NCI-H2227 (cell line): Measurements from ENCODE around the gene LCN6.
A peak's percentile ranks its signal among the peaks of the same experiment; 100 is the strongest.

Source experiments
- DNase-seq: peaks from one replicate; lab custom pipeline; 2025; ENCODE audit not compliant: unreplicated experiment; lab: John Stamatoyannopoulos, UW

The LCN6 gene

DNA sequence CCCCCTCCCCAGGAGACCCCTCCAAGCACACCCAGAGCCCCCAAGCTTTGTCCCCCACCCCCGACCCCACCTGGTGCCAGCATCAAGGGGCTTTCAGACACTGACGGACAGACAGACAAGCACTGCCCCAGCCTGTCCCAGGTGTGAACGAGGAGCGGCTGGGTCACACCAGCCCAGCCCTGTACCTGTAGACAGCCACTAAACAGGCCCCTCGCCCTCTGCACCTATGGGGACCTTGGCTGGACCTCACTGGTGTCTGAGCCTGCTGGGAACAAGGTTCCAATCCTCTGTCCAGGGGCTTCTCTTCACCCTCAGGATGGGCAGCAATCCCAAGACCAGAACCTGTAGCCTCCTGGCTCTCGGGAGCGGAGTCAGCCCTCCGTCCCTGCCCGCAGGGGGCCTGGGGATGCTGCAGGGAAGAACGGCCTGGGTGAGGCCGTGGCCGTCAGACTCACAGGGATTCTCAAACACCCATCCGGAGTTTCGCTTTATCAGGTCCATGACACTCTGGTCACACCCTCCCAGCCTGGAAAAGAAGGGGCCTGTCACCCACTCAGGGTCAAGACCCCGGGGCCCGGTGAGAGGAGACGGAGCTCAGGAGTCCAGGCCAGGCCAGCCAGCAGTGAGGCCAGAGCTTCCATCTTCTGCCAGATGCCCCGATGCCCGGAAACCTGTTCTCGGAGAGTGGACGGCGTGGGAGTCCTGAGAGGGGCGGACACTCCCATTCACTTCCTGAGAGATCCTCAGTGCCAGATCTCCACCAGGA lies 2.8 kb downstream of the LCN6 start:
- DNase-seq = no peak

DNA sequence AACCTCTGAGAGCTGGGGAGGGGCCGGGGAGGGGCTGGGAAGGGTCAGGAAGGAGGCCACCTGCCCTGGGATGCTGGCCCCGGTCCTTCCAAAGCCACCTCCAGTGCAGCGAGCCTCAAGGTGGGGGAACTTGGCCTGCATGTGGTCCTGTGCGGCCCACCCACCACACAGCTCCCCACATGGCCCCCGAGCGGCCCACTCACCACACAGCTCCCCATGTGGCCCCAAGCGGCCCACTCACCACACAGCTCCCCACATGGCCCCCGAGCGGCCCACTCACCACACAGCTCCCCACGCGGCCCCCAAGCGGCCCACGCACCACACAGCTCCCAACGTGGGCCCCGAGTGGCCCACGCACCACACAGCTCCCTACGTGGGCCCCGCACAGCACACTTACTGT lies 3.6 kb downstream of the LCN6 start:
- DNase-seq = no peak

DNA sequence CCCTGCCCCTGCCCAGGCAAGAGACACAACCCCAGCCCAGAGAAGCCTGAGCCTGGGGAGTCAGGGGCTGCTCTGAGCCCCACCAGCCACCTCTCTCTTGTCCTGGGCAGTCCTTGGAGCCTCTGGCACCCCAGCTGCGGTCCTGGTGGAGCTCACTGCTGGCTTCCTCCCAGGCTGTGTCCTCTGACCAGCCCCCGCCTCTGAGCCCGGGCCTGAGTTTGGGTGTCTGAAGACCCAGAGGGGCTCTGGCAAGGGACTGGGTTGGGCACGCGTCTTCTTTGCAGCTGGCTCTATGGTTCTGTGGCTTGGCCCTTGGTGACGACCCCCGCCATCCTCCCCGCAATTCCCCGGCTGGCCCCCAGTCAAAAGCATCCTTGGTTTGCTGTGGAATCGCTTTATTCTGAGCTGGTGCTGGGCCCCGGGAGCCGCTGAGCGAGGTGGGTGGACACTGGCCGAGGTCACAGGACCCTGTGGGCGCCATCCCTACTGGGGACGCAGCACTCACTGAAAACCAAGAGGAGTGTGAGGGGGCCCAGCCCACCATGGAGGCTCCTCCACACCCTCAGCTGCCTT lies 4.6 kb downstream of the LCN6 start:
- no peak for DNase-seq

DNA sequence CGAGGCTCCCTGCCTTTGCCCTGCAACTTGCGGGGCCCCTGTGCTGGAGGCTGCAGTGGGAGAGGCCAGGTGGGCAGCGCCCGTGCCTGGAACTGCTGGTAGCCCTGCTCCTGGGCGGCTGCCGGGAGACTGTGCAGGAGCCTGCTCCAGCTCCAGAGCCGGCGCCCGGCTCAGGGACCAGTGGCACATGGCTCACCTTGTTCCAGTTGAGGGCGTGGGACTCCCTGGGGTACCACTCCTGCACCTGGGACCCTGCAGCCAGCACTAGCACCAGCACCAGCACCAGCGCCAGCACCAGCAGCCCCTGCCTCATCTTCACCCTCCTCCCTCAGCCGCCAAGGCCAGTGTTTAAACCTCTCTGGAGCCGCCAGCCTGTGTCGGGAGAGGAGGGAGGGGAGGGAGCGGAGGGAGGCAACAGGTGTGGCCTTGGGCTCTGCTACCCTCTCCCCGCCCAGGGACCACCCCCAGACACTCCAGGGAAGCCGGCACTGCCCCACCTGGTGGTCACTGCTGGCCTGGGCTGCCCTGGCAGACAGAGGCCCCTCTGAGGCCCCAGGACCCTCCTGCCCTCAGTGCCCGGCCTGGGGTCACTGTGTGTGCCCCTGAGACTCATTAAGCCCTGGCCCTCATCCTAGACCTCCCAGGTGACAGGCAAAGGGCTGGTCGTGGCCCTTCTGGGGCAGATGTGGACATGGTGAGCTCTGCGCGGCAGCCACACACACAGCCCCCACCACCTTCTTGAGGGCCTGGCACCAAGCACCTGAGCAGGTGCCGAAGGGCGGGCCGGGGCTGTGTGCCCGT lies 5.5 kb downstream of the LCN6 start, which contains the start of gene LCN10:
Gene LCN10 (minus strand): TSS at position 350 of the 801 bp plus-strand sequence. CDS start 37 bp downstream, at position 313.
- peak; percentile 16 for DNase-seq

GRCh38 chr9:136741883-136742571 lies 6.3 kb downstream of the LCN6 start:
- DNase-seq = no peak

DNA sequence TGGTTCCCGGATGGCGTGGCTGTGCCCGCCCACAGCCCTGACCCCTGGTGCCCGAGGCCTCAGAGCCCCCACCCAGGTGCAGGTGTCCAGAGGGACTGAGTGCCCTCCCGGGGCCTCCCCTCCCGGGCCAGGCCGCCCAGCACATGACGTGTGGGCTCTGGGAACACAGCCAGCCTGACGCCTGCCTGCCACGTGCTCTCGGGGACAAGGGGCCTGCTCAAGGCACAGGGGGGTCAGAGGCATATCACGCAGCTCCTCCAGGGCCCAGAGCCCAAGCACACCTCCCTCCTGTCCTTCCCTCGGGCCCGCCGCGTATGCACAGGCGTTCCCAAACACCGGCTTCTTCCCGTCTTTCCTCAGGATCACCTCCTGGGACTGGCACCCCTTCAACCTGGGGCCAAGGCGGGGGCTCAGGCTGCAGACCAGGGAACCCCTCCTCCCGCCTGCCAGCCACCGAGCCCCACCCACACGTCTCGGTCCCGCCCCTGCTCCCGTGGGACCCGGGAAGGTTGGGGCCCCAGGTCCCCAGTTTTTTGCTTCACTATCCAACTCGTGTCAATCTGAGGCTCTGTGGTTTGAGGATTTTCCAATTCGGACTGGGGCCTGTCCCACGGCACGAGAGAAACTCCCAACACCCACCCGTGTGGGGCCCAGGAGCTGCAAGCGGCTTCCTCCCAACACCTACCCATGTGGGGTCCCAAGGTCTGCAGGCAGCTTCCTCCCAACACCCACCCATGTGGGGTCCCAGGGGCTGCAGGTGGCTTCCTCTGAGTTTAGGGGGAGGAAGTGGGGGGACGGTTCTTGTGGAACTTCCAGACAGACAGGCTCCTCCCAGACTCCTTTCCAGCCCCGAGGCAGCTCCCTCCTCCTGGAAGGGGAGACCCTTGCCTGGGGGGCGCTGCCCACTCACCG lies 7.1 kb downstream of the LCN6 start:
- DNase-seq = no peak

GRCh38 chr9:136740491-136740890 lies 7.8 kb downstream of the LCN6 start:
- DNase-seq = no peak

- DNase-seq = no peak
Observed at GRCh38 chr9:136740069-136740468, 8.3 kb downstream of the LCN6 start.

DNA sequence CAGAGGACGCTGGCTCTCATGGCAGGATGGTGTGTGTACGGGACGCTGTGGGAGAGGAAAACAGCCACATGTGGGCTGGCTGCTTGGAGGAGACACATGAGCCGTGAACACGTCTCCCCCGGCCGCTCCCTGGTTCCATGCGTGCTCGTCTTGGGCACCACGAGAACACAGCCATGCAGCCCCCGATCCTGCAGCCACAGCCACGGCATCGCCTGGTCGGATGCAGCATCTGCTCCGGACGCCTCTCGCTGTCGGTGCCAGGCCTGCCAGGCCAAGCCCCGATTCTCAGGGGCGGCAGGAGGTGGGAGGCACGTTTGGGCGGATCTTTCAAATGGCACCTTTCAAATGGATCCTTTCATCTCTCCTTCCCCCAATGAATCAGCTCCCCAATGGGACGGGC lies 8.8 kb downstream of the LCN6 start:
- no peak for DNase-seq

DNA sequence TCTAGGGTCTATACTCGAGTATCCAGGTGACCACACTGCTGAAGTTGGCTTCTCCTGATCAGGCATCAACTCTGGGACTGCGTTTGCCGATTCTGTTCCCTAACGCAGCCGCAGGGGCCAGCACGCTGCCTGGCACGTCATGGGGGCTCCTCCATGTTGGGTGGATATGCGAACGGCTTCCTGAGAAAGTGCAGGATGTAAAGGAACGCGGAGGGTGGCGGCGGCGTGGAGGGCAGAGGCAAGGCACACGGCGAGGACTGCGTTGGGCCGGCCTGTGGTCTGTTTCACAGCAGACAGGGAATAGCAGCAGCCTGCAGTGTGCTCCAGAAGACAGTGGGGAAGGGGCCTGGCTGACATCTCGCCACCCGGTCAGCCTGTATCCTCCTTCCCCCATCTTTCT lies 9.4 kb downstream of the LCN6 start:
- DNase-seq = no peak

DNA sequence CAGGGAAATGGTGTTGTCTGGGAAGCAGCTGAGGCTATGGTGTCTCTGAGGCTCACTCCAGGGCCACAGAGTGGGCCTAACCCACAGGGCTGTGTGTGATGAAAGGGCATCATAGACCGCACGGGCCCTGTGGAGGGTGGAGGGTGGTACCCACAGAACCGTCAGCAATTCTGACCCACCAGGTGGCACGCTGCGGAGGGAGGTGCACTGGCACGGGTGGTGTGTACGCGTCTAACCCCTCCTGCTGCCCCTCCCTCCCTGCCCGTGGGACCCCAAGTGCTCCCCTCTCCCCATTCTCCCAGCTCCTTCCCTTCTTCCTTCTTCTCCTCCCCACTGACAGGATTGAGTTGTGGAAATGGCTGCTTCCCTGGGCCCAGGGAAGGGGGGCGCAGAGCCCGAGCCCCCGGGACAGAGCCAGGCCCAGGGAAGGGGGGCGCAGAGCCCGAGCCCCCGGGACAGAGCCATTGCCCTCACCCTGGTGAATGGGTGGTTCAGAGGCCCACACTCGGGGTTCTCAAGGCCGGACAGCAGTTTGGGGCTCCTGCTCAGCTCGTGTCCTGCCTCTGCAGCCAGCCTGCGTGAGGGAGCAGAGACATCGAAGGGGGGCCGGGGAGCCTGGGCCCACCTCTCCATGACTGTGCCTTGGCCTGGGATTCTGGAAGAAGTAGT lies 12.4 kb downstream of the LCN6 start:
- DNase-seq = no peak

- DNase-seq = no peak
Observed at GRCh38 chr9:136734837-136735496, 13.4 kb downstream of the LCN6 start.

DNA sequence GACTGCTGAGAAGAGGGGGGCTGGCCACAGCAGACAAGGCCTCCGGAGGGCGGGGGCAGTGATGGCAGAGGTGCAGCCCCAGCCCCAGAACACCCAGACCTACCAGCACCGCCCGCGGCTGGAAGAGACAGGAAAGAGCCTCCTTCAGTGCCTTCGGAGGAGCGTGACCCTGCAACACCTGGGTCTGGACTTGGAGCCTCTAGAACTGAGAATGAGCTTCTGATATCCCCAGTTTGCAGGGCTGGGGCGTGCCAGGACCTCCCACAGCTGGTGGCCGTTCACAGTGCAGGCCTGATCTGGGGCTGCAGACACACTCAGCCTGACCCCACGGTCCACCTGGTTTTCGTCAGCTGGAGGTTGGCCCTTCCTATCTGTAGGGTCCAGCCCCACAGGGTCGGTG lies 14.7 kb downstream of the LCN6 start:
- DNase-seq = no peak

DNA sequence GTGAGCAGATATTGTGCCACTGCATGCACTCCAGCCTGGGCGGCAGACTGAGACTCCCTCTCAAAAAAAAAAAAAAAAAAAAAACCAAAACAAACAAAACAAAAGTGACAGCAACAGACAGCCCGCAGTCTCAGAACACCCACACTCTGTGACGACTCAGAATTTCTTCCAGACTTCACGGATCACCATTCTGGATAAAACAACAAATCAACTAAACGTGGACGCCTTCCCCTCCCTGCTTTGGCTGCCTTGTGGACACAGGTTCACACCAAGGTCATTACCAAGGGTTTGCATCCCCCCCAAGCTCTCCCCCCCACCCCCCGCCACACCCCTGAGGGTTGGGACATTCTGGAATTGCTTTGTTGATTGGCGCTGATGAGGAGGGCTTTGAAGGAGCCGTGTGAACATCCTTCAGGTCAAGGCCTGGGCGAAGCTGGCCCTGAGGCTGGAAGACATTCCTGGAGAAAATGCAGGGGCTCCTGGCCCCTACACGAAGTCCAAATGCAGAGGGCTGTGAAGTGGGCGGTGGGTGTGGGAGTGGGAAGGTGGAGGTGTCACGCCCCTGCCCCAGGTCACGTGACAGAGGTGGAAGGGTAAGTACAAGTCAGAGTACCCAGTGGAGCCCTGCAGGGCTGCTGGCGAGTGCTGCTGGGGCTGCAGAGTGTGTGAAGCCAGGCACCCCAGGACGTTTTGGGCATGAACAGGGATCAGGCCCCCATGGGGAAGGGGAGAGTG lies 15.7 kb downstream of the LCN6 start:
- DNase-seq = no peak

DNA sequence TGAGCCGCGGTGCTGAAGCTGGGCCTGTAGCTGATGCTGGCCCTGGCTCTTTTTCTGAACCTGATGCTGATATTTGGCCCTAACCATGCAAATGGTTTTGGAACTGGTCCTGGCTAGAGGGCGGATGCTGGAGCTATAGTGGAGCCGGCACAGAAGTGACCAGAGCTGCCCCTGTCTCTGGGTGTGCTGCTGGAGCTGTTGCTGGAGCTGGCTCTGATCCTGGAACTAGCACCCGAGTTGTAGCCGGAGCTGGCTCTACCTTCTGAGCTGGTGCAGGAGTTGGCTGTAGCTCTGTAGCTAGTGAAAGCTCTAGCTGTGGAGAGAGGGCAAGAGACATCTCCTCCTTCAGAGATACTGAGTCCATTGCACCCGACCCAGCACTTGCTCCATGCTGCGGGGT lies 18.4 kb downstream of the LCN6 start:
- no peak for DNase-seq

DNA sequence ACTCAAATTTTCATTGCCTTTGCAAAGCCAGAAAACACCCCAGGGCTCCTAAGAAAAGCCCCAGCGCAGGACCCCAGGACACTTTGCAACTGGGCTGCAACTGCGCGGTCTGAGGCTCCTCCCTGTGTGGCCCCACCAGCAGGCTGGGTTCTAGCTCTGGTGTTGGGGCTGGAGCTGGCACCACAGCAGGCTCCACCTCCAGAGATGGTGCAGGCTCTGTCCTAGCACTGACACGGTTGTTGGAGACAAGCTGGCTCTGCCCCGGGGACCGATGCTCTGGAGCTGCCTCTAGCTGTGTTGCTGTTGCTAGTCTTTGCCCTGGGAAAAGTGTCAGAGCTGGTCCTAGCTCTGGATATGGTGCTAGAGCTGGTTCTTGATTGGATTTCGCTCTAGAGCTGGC lies 19.2 kb downstream of the LCN6 start:
- no peak for DNase-seq

- DNase-seq = peak; percentile 11
Observed at GRCh38 chr9:136728548-136729123, 19.7 kb downstream of the LCN6 start.

GRCh38 chr9:136728080-136728547 lies 20.2 kb downstream of the LCN6 start:
- peak; percentile 91 for DNase-seq
